ENCODE results near the gene CLEC16A.

CLEC16A gene

DNA sequence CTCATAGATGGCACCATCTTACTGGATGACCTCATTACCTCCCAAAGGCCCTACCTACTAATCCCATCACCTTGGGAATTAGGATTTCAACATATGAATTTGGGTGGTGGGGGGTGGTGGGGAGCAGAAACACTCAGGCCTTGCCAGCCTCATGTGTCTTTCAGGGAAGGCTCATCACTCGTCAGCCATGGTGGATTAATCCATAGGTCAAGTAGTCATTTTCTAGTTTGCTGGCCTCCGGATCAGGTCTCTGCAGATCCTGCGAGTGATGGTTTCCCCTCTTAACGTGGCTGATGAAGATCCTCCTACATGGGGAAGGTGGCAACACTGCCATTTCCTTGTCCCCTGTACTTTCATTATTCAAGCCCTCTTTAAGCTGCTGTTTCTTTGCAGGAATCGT is 101.1 kb downstream of the CLEC16A start:
- no peak for TF ChIP-seq ZNF274 (IDR thresholded peaks at IDR 0.05; ENCODE audit: low read depth, low read length)
- H3K4me3 ChIP-seq (ENCODE audit: low read length) = no peak overlapping the region

DNA sequence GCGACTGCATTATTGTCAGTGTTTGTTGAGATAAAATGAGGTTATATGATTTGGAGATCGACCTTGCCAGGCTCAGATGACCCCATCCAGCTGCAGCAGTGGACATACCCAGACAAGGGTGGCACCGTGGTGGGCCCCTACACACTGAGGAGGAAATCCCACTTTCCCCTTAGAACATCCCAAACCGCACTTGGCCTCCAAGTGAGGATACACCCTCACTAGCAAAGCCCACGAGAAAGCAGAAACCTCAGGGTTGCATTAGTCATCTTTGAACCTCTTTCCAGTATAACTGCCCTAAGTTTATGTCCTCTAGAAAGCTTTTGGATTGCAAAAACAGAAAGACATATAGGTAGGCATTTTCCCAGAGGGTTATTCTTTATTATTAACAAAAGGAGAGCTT is 101.5 kb downstream of the CLEC16A start:
- no peak for TF ChIP-seq ZNF274 (IDR thresholded peaks at IDR 0.05; ENCODE audit: low read depth, low read length)
- H3K4me3 ChIP-seq (ENCODE audit: low read length) = no peak overlapping the region

DNA sequence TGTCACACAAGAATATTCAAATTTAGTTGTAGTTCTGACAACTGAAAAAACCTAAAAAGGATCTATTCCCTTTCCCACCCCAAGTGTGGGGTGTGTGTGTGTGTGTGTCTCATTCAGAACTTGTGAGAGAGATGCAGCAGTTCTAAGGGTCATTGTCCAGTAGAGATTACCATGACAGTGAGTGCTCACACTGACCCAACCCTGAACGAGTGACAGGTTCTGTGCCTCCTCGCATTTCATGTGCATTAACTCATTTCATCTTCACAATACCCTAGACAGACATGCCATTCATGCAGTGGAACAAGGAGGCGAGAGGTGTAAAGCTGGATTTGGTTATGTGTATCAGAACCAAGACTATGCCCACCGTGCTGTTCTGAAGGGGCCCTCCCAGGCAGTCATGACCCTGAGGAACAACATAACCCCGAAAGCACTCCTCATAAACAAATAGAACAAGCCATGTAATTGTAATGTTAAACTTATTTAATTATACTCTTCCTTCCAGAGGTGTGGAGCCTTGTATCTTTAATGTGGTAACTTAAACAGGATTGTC is 102.1 kb downstream of the CLEC16A start:
- no peak for TF ChIP-seq ZNF274 (IDR thresholded peaks at IDR 0.05; ENCODE audit: low read depth, low read length)
- no peak overlapping the region for H3K4me3 ChIP-seq (ENCODE audit: low read length)

DNA sequence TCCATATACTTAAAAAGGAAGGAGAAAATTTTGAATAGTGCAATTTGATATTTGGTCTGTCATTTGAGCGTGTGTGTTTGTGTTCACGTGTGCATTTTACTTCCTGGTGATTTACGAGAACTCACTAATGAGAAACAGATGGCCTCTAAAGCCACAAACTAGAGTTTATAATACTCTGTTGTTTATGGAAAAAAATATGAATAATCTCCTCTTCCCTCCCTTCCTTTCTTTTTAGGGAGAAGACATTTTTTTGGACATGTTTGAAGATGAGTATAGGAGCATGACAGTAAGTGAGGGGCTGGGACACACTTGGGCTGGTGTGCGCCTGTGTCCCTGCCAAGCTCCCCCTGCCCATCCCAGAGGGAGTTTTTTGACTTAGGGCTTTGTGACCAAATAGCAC is 102.7 kb downstream of the CLEC16A start:
- no peak overlapping the region for H3K4me3 ChIP-seq (ENCODE audit: low read length)
- TF ChIP-seq ZNF274 (IDR thresholded peaks at IDR 0.05; ENCODE audit: low read depth, low read length) = no peak

DNA sequence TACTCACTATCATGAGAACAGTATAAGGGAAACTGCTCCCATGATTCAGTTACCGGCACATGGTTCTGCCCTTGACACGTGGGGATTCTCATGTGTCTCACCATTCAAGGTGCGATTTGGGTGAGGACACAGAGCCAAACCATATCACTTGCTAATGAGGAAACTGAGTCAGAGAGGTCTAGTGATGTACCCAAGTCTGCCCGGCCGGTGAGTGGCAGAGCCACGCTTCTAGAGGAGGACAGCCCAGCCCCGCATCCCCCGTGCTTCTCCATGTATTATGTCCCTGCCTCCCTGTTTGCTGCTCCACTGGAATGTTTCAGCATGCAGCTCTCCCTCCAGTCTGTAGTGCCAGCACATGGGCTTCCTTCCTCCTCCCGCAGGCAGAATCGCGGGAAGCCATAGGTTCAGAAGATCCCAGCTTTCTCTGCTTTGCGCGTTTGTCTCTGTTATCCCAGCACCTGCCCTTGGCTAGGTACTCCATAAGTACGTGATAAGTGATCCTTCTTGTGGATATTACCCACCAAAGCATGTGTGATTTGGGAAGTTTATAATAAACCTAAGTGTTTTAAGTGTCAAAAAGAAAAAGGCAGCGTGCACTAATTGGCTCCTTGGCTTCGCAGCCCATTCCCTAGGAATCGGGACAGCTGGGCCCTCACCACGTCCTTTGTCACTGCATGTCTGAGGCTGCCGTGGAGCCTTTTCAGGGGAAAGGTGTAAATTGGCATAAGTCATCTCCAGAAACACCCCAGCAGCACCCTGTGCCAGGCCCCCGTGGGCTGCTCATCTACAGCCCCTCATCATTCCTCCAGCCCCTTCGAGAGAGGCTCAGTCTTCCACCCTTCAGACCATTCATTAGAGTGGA is 103.8 kb downstream of the CLEC16A start:
- no peak for TF ChIP-seq ZNF274 (IDR thresholded peaks at IDR 0.05; ENCODE audit: low read depth, low read length)
- H3K4me3 ChIP-seq (ENCODE audit: low read length) = no peak overlapping the region

DNA sequence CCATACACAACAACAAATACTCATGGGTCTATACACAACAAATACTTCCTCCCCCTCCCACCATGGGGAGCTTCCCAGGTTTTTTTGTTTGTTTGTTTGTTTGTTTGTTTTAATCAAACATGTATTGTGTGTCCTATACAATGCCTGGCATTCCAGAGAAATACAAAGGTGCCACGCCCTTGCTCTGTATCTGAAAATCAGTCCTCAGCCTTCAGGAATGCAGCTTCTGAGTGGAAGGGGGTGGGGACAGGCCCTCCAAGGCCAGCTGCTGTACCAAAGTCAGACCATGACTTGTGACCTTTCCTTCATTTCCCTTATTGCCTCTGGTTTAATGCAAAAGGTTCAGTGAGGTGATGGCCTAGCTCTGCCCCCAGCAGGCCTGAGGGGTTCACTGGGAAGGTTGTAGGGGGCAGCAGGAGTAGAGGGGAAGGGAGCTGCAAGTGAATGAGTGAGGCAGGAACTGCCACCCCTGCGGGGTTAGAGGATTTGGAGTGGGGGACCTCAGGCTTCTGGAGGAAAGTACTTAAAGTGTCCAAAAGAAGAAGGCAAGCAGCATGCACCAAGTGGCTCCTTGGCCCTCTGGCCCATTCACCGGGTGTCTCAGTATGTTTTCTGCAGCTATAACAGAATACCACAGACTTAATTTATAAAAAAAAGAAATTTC is 105.2 kb downstream of the CLEC16A start:
- TF ChIP-seq ZNF274 (IDR thresholded peaks at IDR 0.05; ENCODE audit: low read depth, low read length) = no peak
- H3K4me3 ChIP-seq (ENCODE audit: low read length) = no peak overlapping the region

DNA sequence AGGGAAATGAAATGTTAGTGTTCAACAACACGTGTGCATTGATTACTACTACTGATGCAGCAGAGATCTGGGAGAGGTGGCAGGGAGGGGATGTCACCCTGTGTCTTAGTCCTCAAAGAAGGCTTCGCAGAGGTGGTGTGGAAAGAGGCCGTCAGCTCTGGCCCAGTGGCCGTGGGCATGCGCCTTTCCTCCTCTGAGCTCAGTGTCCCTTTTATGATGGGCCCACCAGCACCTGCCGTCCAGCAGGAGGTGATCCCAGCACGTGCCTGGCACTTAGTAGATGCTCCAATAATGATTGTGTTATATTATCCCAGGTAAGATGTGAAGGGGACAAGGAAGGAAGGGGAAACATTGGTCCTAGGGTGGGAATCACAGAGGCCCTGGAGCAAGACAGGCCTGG is 106.2 kb downstream of the CLEC16A start:
- H3K4me3 ChIP-seq (ENCODE audit: low read length) = no peak overlapping the region
- TF ChIP-seq ZNF274 (IDR thresholded peaks at IDR 0.05; ENCODE audit: low read depth, low read length) = no peak

DNA sequence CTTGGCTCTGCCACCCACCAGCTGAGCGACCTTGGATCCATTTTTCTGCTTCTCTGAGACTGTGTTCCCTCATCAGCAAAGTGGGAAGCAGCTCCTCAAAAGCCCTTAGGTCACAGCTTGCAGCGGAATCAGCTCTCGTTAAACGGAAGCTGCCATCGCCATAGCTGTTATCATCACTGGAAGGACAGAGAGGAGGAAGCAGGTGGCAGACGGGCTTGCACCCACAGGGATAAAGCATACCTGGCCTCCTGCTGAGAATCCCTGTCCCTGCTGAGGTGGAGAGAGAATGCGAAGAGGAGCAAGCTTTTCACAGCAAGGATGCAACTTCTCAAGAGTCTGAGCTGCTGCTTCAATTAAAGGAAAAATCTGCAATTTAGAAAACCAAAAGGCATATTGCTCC is 106.6 kb downstream of the CLEC16A start:
- no peak for TF ChIP-seq ZNF274 (IDR thresholded peaks at IDR 0.05; ENCODE audit: low read depth, low read length)
- H3K4me3 ChIP-seq (ENCODE audit: low read length) = no peak overlapping the region

DNA sequence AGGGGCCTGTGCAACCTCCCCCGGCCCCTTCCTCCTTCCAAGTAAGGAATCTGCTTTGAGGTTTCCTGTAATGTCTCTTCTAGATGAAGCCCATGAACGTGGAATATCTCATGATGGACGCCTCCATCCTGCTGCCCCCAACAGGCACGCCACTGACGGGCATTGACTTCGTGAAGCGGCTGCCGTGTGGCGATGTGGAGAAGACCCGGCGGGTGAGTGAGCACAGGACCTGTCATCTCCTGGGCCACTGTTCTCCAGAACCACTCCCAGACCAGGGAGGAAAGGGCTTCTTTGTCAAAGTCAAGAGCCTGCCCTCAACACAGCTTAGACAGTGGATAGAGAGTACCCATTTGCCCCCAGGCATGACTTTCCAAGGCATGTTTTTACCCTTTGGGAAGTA is 107.1 kb downstream of the CLEC16A start:
- no peak for TF ChIP-seq ZNF274 (IDR thresholded peaks at IDR 0.05; ENCODE audit: low read depth, low read length)
- no peak overlapping the region; the same call in 1 of the 2 replicates for H3K4me3 ChIP-seq (ENCODE audit: low read length)

DNA sequence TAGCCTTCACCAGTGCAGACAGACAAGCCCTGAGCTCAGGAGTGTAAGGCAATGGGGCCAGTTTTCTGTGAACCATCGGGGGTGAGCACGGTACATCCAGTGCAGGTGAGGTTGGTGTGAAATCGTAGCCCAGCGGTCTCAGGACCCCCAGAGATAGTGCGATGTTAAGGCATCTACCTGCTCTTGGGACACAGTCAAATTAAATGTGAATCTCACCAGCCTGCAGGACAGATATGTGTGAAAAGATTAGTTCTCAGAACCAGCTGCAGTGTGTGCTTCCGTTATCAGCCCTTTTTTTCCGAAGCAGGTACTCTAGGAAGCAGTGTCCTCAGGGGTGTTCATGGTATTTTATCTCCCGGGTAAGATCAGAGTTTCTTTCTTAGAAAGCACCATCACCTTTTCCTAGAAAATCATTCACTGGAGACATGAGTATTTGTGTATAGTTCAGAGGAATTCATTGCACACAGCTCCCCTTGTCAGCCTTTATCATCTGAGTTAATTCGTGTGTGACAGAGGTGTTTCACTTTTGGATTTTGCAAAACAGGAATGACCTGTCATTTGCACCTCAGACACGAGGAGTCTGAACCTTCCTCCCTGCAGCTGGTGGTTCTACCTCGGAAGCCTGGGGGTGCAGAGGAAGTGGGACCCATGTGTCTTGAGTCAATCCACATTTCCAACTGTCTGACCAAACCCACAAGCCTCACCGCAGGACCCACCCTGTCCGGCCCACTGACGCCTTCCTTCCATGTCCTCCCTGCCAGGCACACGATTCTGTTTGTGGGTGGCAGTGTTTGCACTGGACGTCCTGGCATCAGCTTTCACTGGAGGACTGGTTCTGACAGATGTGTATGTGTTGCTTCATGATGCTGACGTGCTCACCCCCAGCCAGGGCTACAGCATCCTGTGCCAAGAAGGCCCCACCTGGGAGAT is 107.8 kb downstream of the CLEC16A start:
- no peak for TF ChIP-seq ZNF274 (IDR thresholded peaks at IDR 0.05; ENCODE audit: low read depth, low read length)
- no peak overlapping the region; the same call in 1 of the 2 replicates for H3K4me3 ChIP-seq (ENCODE audit: low read length)

DNA sequence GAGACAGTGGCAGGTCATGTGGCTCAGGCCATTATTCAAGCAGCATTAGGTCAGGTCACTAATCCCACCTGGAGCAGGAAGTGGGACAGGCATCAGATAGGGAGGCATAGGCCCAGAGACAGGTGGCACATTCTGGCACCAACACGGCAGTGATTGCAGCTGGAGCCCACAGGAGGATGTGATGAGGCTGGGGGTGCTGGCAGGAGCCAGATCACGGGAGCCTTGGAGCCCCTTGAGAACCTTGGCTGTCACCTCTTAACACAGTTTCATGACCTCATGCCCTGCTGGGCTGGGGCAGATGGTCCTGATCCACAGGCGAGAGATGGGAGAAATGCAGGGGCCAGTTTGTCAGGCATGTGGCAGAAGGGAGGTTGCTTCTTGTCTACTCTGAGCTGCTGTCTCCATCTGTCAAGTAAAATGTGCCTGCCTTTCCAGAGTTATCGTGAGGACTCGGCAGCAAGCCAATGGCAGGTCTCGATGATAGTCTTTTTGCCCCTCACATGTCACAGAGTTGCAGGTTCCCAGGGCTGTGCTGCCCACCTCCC is 109.6 kb downstream of the CLEC16A start:
- TF ChIP-seq ZNF274 (IDR thresholded peaks at IDR 0.05; ENCODE audit: low read depth, low read length) = no peak
- no peak overlapping the region for H3K4me3 ChIP-seq (ENCODE audit: low read length)

DNA sequence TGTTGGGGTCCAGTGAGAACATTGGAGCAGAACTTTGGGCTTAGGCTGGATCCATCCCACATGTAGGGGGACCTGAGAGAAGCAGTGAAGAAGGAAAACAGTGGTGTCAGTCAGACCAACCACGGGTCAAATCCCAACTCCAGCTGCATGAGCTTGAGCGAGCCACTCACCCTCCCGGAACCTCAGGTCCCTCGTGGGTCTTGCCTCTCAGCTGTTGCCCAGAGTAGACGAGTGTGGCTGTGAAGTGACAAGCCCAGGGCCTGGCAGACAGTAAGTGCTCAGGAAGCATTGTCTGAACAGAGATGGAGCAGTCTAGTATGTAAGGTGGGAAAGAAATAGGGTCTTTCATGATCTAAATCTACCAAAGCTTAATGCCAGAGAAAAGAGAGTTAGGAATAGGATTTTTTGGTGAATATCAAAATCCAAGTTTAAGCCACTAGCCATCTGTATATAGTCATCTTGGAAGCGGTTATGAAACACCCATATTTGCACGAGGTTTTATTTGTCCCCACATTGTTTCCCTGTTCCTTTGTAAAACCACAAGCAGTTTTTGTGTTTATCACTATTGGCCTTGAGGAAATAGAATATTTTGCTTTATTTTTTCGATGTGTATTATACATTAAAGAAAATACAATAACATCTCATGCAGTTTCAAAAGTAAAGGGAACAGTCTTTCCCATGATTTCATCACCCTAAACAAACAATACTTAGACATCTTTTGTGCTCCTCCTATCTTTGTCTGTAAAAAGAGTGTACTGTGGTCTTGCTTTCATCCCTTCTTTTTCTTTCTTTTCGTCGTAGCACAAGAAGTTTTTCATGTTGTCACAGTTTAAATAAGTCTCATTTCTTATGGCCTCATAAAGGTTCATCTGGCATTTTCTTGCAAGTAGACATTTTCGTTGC is 112.0 kb downstream of the CLEC16A start:
- TF ChIP-seq ZNF274 (IDR thresholded peaks at IDR 0.05; ENCODE audit: low read depth, low read length) = no peak

More for the DNA sequence above, 112.0 kb downstream of the CLEC16A start:
- H3K4me3 ChIP-seq (ENCODE audit: low read length) = no peak overlapping the region

Measured in GM08714 (cell line).